Measurements from ENCODE around the gene DNAJB9.

DNA sequence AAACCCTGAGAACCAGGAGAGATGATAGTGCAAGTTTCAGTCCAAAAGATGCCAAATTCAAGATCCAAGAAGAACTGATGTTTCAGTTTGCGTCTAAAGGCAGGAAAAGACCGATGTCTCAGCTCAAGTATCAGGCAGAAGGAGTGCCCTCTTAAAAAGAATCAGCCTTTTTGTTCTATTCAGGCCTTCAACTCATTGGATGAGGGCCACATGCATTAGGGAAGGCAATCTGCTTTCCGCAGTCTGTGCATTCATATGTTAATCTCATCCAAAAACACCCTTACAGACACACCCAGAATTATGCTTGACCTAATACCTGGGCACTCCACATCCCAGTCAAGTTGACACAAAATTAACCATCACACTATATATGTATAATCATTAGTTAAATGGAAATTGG, 45.2 kb downstream of the DNAJB9 start:
- TF ChIP-seq POLR2A (IDR thresholded peaks at IDR 0.05): no peak
- TF ChIP-seq POLR2AphosphoS5 (IDR thresholded peaks at IDR 0.05): no peak
